Stomach (tissue), 9 donors: Measurements from ENCODE around the gene GRIP1. TPM values are rescaled to one million over a fixed set of nuclear protein-coding genes. Genes with fewer than 3 reads are reported as not detected.

Experiments
- DNase-seq, 2 donors: peaks; one replicate each; pipeline versions ENCODE4 v3.0.0 to v3.0.0-alpha.2; 2013 to 2019
- H3K27ac ChIP-seq, 5 donors: fragments of 200-600 bp in 4 of 5; sonication (generic) in 4 of 5; one replicate each; pipeline ENCODE4 v1.5.1; 2013 to 2019; ENCODE audit warnings: mild to moderate bottlenecking in 1 of 5, moderate library complexity in 1 of 5
- H3K27me3 ChIP-seq, 3 donors: fragments of 200-600 bp; sonication (generic); one replicate each; pipeline ENCODE4 v1.5.1; 2017 to 2019; ENCODE audit warnings: mixed run types in 1 of 3
- H3K36me3 ChIP-seq, 4 donors: fragments of 200-600 bp; sonication (generic); 1 replicate in 3 of 4; 2 replicates in 1 of 4; pipeline ENCODE4 v1.5.1; 2016 to 2019
- H3K4me1 ChIP-seq, 4 donors: fragments of 200-600 bp; sonication (generic); one replicate each; pipeline ENCODE4 v1.5.1; 2016 to 2019
- H3K4me3 ChIP-seq, 4 donors: fragments of 200-600 bp; sonication (generic) in 3 of 4; one replicate each; pipeline ENCODE4 v1.5.1; 2016 to 2019; ENCODE audit warnings: mild to moderate bottlenecking in 1 of 4
- H3K9me3 ChIP-seq, 4 donors: fragments of 200-600 bp; sonication (generic); one replicate each; pipeline ENCODE4 v1.5.1; 2016 to 2019
- EP300 ChIP-seq: sonication (generic); formaldehyde crosslinking; IDR thresholded peaks from one replicate; pipeline ENCODE4 v1.6.1; 2017; ENCODE audit warnings: antibody characterized with exemption
- POLR2A ChIP-seq, 4 donors: fragments of 450-650 bp; IDR thresholded peaks; one replicate each; pipeline ENCODE4 v1.6.1; 2016; ENCODE audit warnings: antibody characterized with exemption in 4 of 4, control low read depth in 2 of 4, mild to moderate bottlenecking in 1 of 4, moderate library complexity in 1 of 4
- POLR2AphosphoS5 ChIP-seq, 3 donors: sonication (generic); formaldehyde crosslinking; IDR thresholded peaks; one replicate each; pipeline ENCODE4 v1.6.1; 2016; ENCODE audit warnings: antibody characterized with exemption in 3 of 3
- WGBS, 5 donors: extraction: QIAGEN DNeasy Blood & Tissue Kit in 3 of 5; methylation state at CpG; one replicate each; pipeline versions ENCODE4 v1.1.5 to v1.1.7; 2013 to 2018; 5-methylcytosine and 5-hydroxymethylcytosine counted together
- intact Hi-C: fragments of 100-400 bp; cut with DNase I; formaldehyde crosslinking; loops from one replicate; pipeline ENCODE4 v1.15.1; 2023; ENCODE audit warnings: low total_unique reads
- polyA plus RNA-seq, 3 donors: library from polyadenylated mRNA; stranded (reverse); fragments of 200-250 nt; gene quantifications; one replicate each; pipeline ENCODE4 v1.2.3, GENCODE V29; 2013
- total RNA-seq, 5 donors: library from RNA; depleted of rRNA; stranded (reverse); fragments of >200 nt; gene quantifications; one replicate each; pipeline versions ENCODE4 v1.1.0 to v1.2.3, GENCODE V29; 2014 to 2016
- TF ChIP-seq, protein P1 (sequence below), 7 experiments: fragments of 450-650 bp in 4 of 7; fragments of 200-600 bp in 3 of 7; sonication (generic) in 3 of 7; IDR thresholded peaks; one replicate each; pipeline ENCODE4 v1.5.1; 2016 to 2019; ENCODE audit warnings: antibody characterized with exemption in 7 of 7, control low read depth in 2 of 7, mild to moderate bottlenecking in 1 of 7
- donor health status: healthy with polysubstance abuse.
- donor health status: Bipolar disorder and iron deficiency.
- donor health status: healthy.

GRIP1 gene
- total and polyA plus RNA-seq, 8 donors = 0.31 to 8.8 (median 4.4) TPM; not detected in 1

DNA sequence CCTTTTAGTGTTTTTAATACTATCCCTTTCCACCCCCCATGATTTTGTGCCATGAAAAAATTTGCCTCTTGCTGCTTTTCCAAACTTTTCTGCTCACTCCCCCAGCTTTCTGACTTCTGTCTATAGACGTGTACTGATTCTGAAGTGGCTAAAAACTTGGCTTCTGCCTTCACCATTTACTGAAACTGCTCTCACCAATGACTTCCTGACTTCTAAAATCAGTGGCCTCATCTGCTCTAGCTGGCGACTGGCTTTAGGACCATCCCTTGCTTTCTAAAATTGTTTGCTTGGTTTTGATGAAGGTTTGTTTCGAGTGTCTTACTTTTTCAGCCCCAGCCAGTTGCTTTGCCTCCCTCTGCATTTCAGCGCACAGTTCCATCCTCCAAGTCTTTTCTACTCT is 231.2 kb downstream of the GRIP1 start:
- intact Hi-C loops = no loop called here
- no peaks in the 10 kb centered on the region for H3K9me3 ChIP-seq
- 69 to 82% (median 73%) methylated on average over 4 of the region's 4 CpGs for WGBS, 5 donors
- H3K27me3 ChIP-seq = no peaks in the 10 kb centered on the region
- H3K36me3 ChIP-seq = no peaks in the 10 kb centered on the region
- TF ChIP-seq POLR2A (IDR thresholded peaks at IDR 0.05) = no peak
- TF ChIP-seq, protein P1, sequence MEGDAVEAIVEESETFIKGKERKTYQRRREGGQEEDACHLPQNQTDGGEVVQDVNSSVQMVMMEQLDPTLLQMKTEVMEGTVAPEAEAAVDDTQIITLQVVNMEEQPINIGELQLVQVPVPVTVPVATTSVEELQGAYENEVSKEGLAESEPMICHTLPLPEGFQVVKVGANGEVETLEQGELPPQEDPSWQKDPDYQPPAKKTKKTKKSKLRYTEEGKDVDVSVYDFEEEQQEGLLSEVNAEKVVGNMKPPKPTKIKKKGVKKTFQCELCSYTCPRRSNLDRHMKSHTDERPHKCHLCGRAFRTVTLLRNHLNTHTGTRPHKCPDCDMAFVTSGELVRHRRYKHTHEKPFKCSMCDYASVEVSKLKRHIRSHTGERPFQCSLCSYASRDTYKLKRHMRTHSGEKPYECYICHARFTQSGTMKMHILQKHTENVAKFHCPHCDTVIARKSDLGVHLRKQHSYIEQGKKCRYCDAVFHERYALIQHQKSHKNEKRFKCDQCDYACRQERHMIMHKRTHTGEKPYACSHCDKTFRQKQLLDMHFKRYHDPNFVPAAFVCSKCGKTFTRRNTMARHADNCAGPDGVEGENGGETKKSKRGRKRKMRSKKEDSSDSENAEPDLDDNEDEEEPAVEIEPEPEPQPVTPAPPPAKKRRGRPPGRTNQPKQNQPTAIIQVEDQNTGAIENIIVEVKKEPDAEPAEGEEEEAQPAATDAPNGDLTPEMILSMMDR (IDR thresholded peaks at IDR 0.05) = no peak
- no peak for TF ChIP-seq POLR2AphosphoS5 (IDR thresholded peaks at IDR 0.05)
- TF ChIP-seq EP300 = no peak
- no peaks in the 10 kb centered on the region for H3K4me1 ChIP-seq
- no peak for DNase-seq
- H3K27ac ChIP-seq = no peak overlapping the region
- no peak overlapping the region for H3K4me3 ChIP-seq

DNA sequence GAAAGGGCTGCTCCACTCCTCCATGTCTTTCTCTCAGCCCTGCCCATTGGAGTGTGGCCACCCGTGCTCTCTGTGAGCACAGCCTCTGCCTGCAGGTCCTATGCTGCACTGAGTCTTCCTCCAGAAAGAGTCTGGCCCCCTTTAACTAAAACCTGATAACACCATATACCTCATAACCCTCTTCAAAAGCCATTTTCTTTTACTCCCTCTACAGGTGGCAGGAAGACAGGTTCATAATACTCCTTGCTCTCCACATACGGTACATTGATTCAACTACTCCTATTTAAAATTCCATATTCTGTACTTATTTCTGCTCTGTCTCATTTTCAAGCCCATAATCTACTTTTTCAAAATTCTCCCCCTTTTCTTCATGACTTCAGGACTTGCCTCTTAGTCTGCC is 232.6 kb downstream of the GRIP1 start:
- Histone ChIP-seq H3K27ac (no peak overlapping the region), H3K27me3 (no peaks in the 10 kb centered on the region), H3K9me3 (no peaks in the 10 kb centered on the region), H3K36me3 (no peaks in the 10 kb centered on the region), H3K4me3 (no peak overlapping the region), H3K4me1 (no peaks in the 10 kb centered on the region)
- intact Hi-C loops = no loop called here
- TF ChIP-seq POLR2AphosphoS5 (IDR thresholded peaks at IDR 0.05) = no peak
- TF ChIP-seq EP300 = no peak
- no peak for TF ChIP-seq POLR2A (IDR thresholded peaks at IDR 0.05)
- TF ChIP-seq, protein P1 (IDR thresholded peaks at IDR 0.05) = no peak
- DNase-seq = no peak
- 84 to 94% (median 90%) methylated on average over 2 of the region's 2 CpGs for WGBS, 5 donors

DNA sequence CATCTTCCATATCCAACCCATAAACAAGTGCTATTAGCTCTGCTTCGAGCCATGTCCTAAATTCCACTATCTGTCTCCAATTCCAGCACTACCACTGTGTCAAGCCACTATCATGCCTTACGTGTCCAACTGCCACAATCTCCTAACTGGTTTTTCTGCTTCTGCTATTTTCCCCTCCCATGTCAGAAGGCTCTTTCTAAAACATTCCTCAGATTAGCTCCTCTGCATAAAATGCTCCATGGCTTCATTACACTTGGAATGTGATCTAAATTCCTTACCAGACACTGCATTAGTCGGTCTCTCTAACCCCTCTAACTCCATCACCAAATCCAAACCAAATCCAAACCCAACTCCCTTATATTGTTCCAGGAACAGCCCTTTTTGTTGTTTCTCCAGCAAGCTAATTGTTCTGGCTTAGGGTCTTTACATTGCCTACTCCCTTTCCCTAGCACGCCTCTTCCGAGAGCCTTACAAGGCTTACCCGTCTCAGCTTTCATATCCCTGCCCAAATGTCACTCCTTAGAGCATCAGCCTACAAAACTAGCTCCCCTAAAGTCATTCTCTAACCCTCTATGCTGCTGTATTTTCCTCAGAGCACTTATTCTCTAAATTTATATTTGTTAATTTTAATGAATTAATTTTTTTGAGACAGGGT is 236.8 kb downstream of the GRIP1 start:
- peak in 1 of 2 donors; percentile 17 for DNase-seq
- TF ChIP-seq POLR2AphosphoS5 (IDR thresholded peaks at IDR 0.05) (no peak), POLR2A (IDR thresholded peaks at IDR 0.05) (no peak), EP300 (no peak)
- TF ChIP-seq, protein P1 (IDR thresholded peaks at IDR 0.05) = no peak
- H3K27me3 ChIP-seq = no peaks in the 10 kb centered on the region

DNA sequence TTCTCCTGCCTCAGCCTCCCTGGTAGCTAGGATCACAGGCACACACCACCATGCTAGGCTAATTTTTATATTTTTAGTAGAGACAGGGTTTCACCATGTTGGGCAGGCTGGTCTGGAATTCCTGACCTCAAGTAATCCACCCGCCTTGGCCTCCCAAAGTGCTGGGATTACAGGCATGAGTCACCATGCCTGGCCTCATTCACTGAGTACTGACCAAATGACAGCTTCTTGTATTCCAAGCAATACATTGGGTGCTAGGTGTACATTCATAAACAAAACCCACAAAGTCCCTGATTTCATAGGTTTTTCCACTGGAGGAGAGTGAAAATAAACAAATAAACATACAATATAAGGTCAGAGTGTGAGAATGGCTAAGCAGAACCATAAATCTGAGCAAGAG is 240.3 kb downstream of the GRIP1 start:
- no peak for DNase-seq
- intact Hi-C loops = no loop called here

More for the DNA sequence above, 236.8 kb downstream of the GRIP1 start:
- no peaks in the 10 kb centered on the region for H3K4me1 ChIP-seq
- WGBS, 5 donors = 73 to 82% (median 76%) methylated on average over 6 of the region's 6 CpGs
- intact Hi-C loops = no loop called here
- H3K36me3 ChIP-seq = no peaks in the 10 kb centered on the region
- no peaks in the 10 kb centered on the region for H3K9me3 ChIP-seq
- no peak overlapping the region for H3K27ac ChIP-seq
- no peak overlapping the region for H3K4me3 ChIP-seq

More for the DNA sequence above, 240.3 kb downstream of the GRIP1 start:
- 76 to 100% (median 91%) methylated on average over 1 of the region's 1 CpG for WGBS, 5 donors
- H3K27ac ChIP-seq = no peak overlapping the region
- H3K4me1 ChIP-seq = no peaks in the 10 kb centered on the region
- H3K4me3 ChIP-seq = no peak overlapping the region
- no peaks in the 10 kb centered on the region for H3K27me3 ChIP-seq
- no peaks in the 10 kb centered on the region for H3K9me3 ChIP-seq
- TF ChIP-seq EP300 (no peak), POLR2A (IDR thresholded peaks at IDR 0.05) (no peak), POLR2AphosphoS5 (IDR thresholded peaks at IDR 0.05) (no peak)
- TF ChIP-seq, protein P1 (IDR thresholded peaks at IDR 0.05) = no peak
- H3K36me3 ChIP-seq = no peaks in the 10 kb centered on the region
